Endothelial cell of umbilical vein (primary cell): ENCODE data around the gene CD82. TPM values are rescaled to one million over a fixed set of nuclear protein-coding genes. Genes with fewer than 3 reads are reported as not detected.

Experiments
- BruUV-seq: library from RNA; stranded (reverse); fragments of 400-500 nt; replicated peaks from 2 replicates; lab custom pipeline; 2021; lab: Mats Ljungman, UMichigan
- CTCF ChIA-PET: fragments of 300-600, 350-600 bp; sonication (Branson Sonifier 250); formaldehyde crosslinking; loops from one replicate; lab custom pipeline; 2021; ENCODE audit warnings: antibody characterized with exemption, inconsistent platforms; lab: Charles Lee
- POLR2A ChIA-PET: fragments of 300-600, 350-600 bp; sonication (Branson Sonifier 250); formaldehyde crosslinking; loops from one replicate; lab custom pipeline; 2021; ENCODE audit warnings: antibody characterized with exemption, inconsistent platforms; lab: Charles Lee
- DNase-seq: peaks from one replicate; pipeline ENCODE4 v3.0.0-alpha.2; 2011; ENCODE audit warnings: low read depth, low spot score
- FAIRE-seq: peaks from 2 replicates; lab custom pipeline; 2011; peaks lifted over from hg19 to GRCh38; lab: Jason Lieb, UNC
- H2AFZ ChIP-seq: 2 replicates; pipeline ENCODE4 v1.6.0; 2012; ENCODE audit warnings: low read depth, low read length, control low read depth, inconsistent platforms
- H3K27ac ChIP-seq: 2 replicates; pipeline ENCODE4 v1.5.1; 2011; ENCODE audit warnings: low read depth, mild to moderate bottlenecking, control low read depth, low read length, moderate library complexity; ENCODE audit not compliant: insufficient read depth
- H3K27me3 ChIP-seq, 2 experiments: 2 replicates each; pipeline versions ENCODE4 v1.6.0 to v1.6.1; 2011; ENCODE audit warnings: low read length in 2 of 2, mixed read lengths in 1 of 2; ENCODE audit not compliant: control insufficient read depth in 2 of 2, insufficient read depth in 2 of 2
- H3K36me3 ChIP-seq, 2 experiments: 2 replicates in 1 of 2; 3 replicates in 1 of 2; pipeline ENCODE4 v1.5.1; 2011; ENCODE audit warnings: low read length in 2 of 2, mild to moderate bottlenecking in 1 of 2, moderate library complexity in 1 of 2; ENCODE audit not compliant: control insufficient read depth in 2 of 2, insufficient read depth in 2 of 2; ENCODE audit errors: extremely low read depth in 1 of 2
- H3K4me1 ChIP-seq: 3 replicates; pipeline ENCODE4 v1.5.1; 2011; ENCODE audit warnings: mild to moderate bottlenecking, low read length; ENCODE audit not compliant: control insufficient read depth, insufficient read depth; ENCODE audit errors: extremely low read depth
- H3K4me2 ChIP-seq: 2 replicates; pipeline ENCODE4 v1.6.1; 2011; ENCODE audit warnings: low read length, control low read depth, mixed read lengths; ENCODE audit not compliant: insufficient read depth
- H3K4me3 ChIP-seq, 3 experiments: fragments of 200-600 bp in 1 of 3; sonication (generic), shearing (Covaris generic) in 1 of 3; replicated peaks in 1 of 3; 2 replicates each; pipeline ENCODE4 v1.5.1; 2011 to 2016; ENCODE audit warnings: control low read depth in 3 of 3, low read length in 3 of 3, mild to moderate bottlenecking in 2 of 3, inconsistent platforms in 1 of 3, low read depth in 1 of 3, moderate library complexity in 1 of 3; ENCODE audit not compliant: insufficient read depth in 1 of 3
- H3K79me2 ChIP-seq: 2 replicates; pipeline ENCODE4 v1.6.0; 2012; ENCODE audit warnings: low read length, inconsistent platforms; ENCODE audit not compliant: control insufficient read depth, insufficient read depth
- H3K9ac ChIP-seq: replicated peaks from 2 replicates; pipeline ENCODE3; 2011; ENCODE audit warnings: low read length, control low read depth; ENCODE audit not compliant: insufficient read depth; ENCODE audit errors: extremely low read depth
- H3K9me1 ChIP-seq: replicated peaks from 3 replicates; pipeline ENCODE4 v1.6.0; 2011; ENCODE audit warnings: mild to moderate bottlenecking, low read length; ENCODE audit not compliant: control insufficient read depth, insufficient read depth; ENCODE audit errors: extremely low read depth
- H3K9me3 ChIP-seq: replicated peaks from 2 replicates; pipeline ENCODE4 v1.5.1; 2012; ENCODE audit warnings: low read length, inconsistent platforms; ENCODE audit not compliant: control insufficient read depth, insufficient read depth
- H4K20me1 ChIP-seq: replicated peaks from 2 replicates; pipeline ENCODE3; 2011; ENCODE audit warnings: mild to moderate bottlenecking, low read length; ENCODE audit not compliant: control insufficient read depth, insufficient read depth; ENCODE audit errors: extremely low read depth
- EZH2 ChIP-seq: IDR thresholded peaks from 2 replicates; pipeline ENCODE4 v1.6.1; 2012; ENCODE audit warnings: borderline replicate concordance, low read depth, mild to moderate bottlenecking, moderate library complexity, low read length, inconsistent platforms; ENCODE audit not compliant: severe bottlenecking
- FOS ChIP-seq: IDR thresholded peaks from 2 replicates; pipeline ENCODE4 v1.6.1; 2011; ENCODE audit warnings: mild to moderate bottlenecking, low read length, moderate library complexity, borderline replicate concordance; ENCODE audit not compliant: insufficient read depth
- GATA2 ChIP-seq: IDR thresholded peaks from 2 replicates; pipeline ENCODE4 v1.7.0; 2011; ENCODE audit warnings: low read depth, mild to moderate bottlenecking, moderate library complexity, mixed read lengths, low read length; ENCODE audit not compliant: insufficient read length, insufficient read depth
- JUN ChIP-seq: IDR thresholded peaks from 2 replicates; pipeline ENCODE4 v1.6.1; 2011; ENCODE audit warnings: borderline replicate concordance, low read depth; ENCODE audit not compliant: insufficient read length, insufficient read depth
- MYC ChIP-seq: IDR thresholded peaks from one replicate; pipeline ENCODE4 v1.6.1; 2011; ENCODE audit warnings: mild to moderate bottlenecking, low read depth, low read length
- POLR2A ChIP-seq: IDR thresholded peaks from 2 replicates; pipeline ENCODE4 v1.6.1; 2012; ENCODE audit warnings: low read depth, mild to moderate bottlenecking, control low read depth, low read length
- POLR2AphosphoS5 ChIP-seq: IDR thresholded peaks from 2 replicates; pipeline ENCODE4 v1.6.1; 2012; ENCODE audit warnings: low read depth, mild to moderate bottlenecking, control low read depth, low read length, moderate library complexity; ENCODE audit not compliant: insufficient read depth
- dilution Hi-C: fragments of 300-500 bp; cut with MboI; formaldehyde crosslinking; loops from one replicate; pipeline ENCODE4 v1.15.0; 2019; ENCODE audit warnings: low sequenced_read_pairs; ENCODE audit not compliant: extremely low pct_ligation_motif_present
- intact Hi-C: fragments of 100-400 bp; cut with micrococcal nuclease; formaldehyde crosslinking; loops from one replicate; pipeline ENCODE4 v1.10.0; 2022
- polyA plus RNA-seq, 4 experiments: library from polyadenylated mRNA; depleted of rRNA in 3 of 4; stranded (reverse) in 3 of 4; unstranded in 1 of 4; fragments of >200 nt; gene quantifications; 2 replicates each; pipeline versions ENCODE4 v1.2.1 to v1.2.3, GENCODE V29; 2011 to 2012; ENCODE audit warnings: missing spikeins in 1 of 4
- total RNA-seq: library from RNA; stranded (reverse); gene quantifications from 2 replicates; pipeline ENCODE4 v1.2.3, GENCODE V29; 2021
- TF ChIP-seq, protein P1 (sequence below): IDR thresholded peaks from 2 replicates; pipeline ENCODE4 v1.6.1; 2011; ENCODE audit not compliant: insufficient read depth, insufficient read length
- TF ChIP-seq, protein P2 (sequence below), 2 donors: IDR thresholded peaks; 1 replicate in 1 of 2; 2 replicates in 1 of 2; pipeline ENCODE4 v1.5.1; 2011; ENCODE audit warnings: low read length in 2 of 2, mild to moderate bottlenecking in 2 of 2, moderate library complexity in 2 of 2, control low read depth in 1 of 2, inconsistent platforms in 1 of 2, low read depth in 1 of 2; ENCODE audit not compliant: insufficient read depth in 1 of 2; ENCODE audit errors: extremely low read depth in 1 of 2

Gene CD82
- total and polyA plus RNA-seq, 2 donors (not counting 3 experiments of a cell fraction or from before 2014, with no cell fraction given): 17.9 to 25.2 TPM

DNA sequence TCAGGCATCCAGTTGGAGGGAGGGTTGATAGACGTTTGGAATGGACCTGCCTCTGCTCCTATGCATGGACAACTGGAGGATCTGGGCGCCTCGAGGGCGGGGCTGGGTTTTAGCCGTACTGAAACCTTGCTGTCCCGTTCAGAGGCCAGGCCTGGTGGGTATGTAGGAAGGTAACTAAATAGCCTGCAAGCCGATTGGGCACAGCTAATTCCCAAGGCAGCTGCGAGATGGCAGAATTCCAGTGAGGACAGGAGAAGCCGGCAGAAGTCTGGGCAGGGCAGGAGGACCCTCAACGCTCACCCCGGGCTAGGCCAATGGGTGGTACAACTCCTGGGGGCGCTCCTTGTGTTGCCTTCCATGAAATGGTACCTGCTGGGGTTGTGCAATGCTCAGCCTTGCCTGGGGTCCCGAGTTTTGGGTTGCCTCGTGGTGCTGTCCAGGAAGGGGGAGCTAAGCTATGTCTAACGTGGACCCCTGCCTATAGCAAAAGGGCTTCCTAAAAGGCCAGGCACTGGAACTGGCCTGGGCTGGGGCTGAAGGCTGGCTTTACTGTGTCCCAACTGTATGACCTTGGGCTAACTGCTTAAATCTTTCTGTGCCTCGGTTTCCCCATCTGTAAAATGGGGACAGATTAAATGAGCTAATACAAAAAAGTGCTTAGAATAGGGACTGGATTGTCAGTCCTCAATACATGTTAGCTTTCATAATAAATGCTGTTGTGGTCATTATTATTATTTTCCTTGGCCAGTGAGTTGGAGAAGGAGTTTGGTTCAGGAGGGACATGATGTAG, 30.1 kb upstream of the CD82 start:
- Histone ChIP-seq H4K20me1 (no peaks in the 10 kb centered on the region), H3K4me1 (no peaks in the 10 kb centered on the region), H3K9me1 (no peaks in the 10 kb centered on the region), H3K27ac (no peak overlapping the region), H3K27me3 (peaks cover 0 to 2% of the 10 kb centered on the region in 2 experiments), H3K36me3 (no peaks in the 10 kb centered on the region), H3K9ac (no peak overlapping the region), H3K4me3 (no peak overlapping the region), H2AFZ (no peak overlapping the region), H3K9me3 (no peaks in the 10 kb centered on the region), H3K4me2 (no peak overlapping the region), H3K79me2 (no peaks in the 10 kb centered on the region)
- no peak for FAIRE-seq
- intact Hi-C loops (no loop called here), dilution Hi-C loops (no loop called here)
- no TSS peak for BruUV-seq
- POLR2A ChIA-PET: no interaction called here
- CTCF ChIA-PET: interaction anchor here (1.3 to 7.9 kb wide), 6 partner anchors 12 to 591 kb away, joined by 3 to 96 read pairs (median 12); partner anchors contain the start of gene EXT2
- DNase-seq: no peak
- TF ChIP-seq JUN: no peak

DNA sequence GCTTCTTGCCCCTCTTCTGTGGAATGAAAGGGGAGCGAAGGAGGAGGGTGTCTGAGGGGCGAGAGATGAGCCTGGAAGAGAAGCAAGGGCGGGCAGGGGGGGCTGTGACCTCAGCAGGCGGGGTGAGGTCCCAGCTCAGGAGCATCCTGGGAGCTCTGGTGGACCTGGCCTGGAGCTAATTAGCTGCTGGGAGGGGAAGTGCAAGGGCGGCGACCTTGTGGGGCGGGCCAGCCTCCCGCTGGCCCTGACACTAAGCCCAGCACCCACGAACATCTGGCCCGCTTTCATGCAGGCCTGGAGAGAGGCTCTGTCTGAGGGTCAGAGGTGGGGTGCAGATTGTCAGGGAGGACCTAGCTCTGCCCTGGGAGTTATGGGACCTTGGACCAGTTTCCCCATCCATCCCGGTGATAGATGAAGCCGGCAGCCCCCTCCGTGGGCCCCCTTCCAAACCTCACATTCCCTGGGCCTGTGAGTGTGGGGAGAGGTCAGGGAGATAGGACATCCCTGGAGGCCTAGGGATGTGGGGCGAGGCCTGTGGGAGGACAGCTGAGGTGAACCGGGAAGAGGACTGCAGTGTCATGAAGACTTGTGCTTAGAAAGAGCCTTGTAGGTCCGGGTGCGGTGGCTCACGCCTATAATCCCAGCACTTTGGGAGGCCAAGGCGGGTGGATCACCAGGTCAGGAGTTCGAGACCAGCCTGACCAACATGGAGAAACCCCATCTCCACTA, 28.5 kb upstream of the CD82 start:
- intact Hi-C loops: no loop called here
- POLR2A ChIA-PET: no interaction called here
- Histone ChIP-seq H3K27ac (no peak overlapping the region), H3K79me2 (no peaks in the 10 kb centered on the region), H4K20me1 (no peaks in the 10 kb centered on the region), H3K9me3 (no peaks in the 10 kb centered on the region), H3K9me1 (no peaks in the 10 kb centered on the region), H3K9ac (no peak overlapping the region), H3K27me3 (peaks cover 4 to 5% of the 10 kb centered on the region in 2 experiments), H3K4me2 (no peak overlapping the region), H2AFZ (no peak overlapping the region), H3K4me3 (no peak overlapping the region), H3K36me3 (no peaks in the 10 kb centered on the region), H3K4me1 (no peaks in the 10 kb centered on the region)
- DNase-seq (no peak), FAIRE-seq (no peak)
- TF ChIP-seq, protein P1, sequence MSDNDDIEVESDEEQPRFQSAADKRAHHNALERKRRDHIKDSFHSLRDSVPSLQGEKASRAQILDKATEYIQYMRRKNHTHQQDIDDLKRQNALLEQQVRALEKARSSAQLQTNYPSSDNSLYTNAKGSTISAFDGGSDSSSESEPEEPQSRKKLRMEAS: no peak
- no peak for TF ChIP-seq JUN
- no peak for TF ChIP-seq GATA2
- TF ChIP-seq FOS: no peak
- no peak for TF ChIP-seq POLR2AphosphoS5
- TF ChIP-seq, protein P2, sequence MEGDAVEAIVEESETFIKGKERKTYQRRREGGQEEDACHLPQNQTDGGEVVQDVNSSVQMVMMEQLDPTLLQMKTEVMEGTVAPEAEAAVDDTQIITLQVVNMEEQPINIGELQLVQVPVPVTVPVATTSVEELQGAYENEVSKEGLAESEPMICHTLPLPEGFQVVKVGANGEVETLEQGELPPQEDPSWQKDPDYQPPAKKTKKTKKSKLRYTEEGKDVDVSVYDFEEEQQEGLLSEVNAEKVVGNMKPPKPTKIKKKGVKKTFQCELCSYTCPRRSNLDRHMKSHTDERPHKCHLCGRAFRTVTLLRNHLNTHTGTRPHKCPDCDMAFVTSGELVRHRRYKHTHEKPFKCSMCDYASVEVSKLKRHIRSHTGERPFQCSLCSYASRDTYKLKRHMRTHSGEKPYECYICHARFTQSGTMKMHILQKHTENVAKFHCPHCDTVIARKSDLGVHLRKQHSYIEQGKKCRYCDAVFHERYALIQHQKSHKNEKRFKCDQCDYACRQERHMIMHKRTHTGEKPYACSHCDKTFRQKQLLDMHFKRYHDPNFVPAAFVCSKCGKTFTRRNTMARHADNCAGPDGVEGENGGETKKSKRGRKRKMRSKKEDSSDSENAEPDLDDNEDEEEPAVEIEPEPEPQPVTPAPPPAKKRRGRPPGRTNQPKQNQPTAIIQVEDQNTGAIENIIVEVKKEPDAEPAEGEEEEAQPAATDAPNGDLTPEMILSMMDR (IDR thresholded peaks at IDR 0.05; ENCODE audit: extremely low read depth in 1 of 2, insufficient read depth in 1 of 2, low read depth in 1 of 2, low read length in 2 of 2): no peak
- no peak for TF ChIP-seq MYC
- no peak for TF ChIP-seq EZH2
- TF ChIP-seq POLR2A: no peak
- dilution Hi-C loops: no loop called here
- BruUV-seq: no TSS peak
- CTCF ChIA-PET: interaction anchor here (1.0 to 7.9 kb wide), 9 partner anchors 14 to 593 kb away, joined by 3 to 96 read pairs (median 7); partner anchors contain the start of gene EXT2
